Effector CD4-positive, alpha-beta T cell (primary cell): ENCODE results near the gene GBE1.
"Not testable (repeated sequence)": the region's sequence is repeated elsewhere in the genome, so short reads cannot be mapped to it uniquely, and the experiment has no call there.

ENCODE experiments used
- DNase-seq: peaks from one replicate; pipeline ENCODE4 v3.0.0-alpha.2; 2020
- total RNA-seq: gene quantifications from one replicate; lab custom pipeline; 2026; lab: John Stamatoyannopoulos, UW

The GBE1 gene
- 12.6 reads per million, percentile 37 among the genes with 10 or more reads in this experiment for total RNA-seq

DNA sequence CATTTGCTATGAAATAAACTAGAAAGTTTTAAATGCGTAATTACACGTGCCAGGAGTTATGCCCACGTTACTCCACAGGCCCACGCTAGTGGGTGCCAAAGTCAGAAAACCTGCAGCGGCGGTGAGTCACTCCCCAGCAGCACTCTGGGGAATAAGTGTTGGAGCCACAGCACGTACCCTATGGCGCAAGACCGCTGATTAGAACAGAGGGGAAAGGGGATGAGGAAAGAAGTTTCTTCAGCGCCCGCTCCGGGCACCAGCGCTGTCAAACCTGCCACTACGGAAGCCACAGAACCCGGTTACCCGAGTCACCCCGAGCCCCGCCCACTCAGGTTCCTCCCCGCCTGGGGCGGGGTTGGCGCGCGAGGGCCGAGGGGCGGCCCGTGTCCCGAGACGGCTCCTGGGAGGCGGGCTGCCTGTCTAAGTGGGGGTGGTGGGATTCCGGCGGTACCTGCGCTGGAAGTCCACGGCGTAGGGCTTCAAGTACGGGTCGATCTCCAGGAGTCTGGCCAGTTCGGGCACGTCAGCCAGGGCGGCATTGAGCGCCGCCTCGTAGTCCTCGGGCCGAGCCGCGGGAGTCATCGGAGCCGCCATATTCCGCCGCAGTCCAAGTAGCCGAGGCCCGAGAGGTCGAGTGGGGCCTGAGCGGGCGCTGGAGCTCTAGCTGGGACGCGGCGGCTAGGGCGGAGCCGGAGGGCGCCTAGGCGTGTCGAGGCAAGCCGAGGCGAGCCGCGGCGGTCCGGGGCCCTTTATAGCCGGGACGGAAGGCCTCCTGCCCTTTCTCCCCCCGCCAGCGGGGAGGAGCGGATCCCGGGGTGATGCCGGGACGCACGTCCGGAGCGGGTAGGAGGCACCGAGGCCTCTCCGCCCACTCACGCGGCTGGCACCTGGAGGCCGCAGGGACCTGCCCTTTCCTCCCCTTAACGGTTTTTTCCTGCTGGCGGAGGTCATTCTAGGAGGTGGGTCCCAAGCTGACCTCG is at the start of gene GBE1:
GBE1 (minus strand) TSS at position 722 of the 980 bp plus-strand sequence; CDS start at position 594, 128 bp downstream.
- DNase-seq: peak; percentile 79

DNA sequence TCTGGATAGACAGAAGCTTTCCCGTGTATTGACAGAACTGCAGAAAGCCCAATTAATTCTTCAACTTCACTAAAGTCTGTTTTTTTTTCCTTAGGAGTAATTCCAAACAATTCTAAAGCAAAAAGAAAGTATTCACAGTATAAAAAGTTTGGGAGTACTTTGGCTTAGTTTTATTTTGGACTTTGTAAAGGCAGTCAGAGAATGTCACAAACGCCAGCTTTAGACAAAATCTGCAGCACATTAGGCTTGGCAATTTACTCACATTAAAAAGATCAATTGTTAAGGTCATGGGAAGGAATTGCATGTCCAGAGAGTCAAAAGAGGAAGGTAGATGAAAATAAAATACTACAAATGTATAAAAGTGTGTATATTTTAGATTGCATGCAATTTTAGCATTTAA is 47.5 kb upstream of the GBE1 start:
- no peak for DNase-seq

DNA sequence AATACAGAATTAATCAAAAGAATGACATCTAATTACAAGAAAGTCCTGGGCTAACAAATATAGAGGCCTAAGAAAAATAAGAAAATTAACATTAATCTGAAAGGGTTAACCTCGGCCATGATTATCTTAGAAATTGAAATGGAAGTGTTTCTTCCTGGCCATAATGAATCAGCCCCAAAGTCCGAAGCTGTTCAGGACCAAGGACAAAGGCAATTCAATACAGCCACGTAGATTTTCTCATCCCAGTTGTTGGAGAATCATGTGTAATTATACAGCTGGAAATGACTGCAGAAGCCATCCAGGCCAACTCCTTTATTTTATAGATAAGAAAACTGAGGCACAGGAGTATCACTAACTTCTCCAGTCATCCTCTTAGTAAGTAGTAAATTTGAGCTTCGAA is 38.0 kb upstream of the GBE1 start:
- no peak for DNase-seq

DNA sequence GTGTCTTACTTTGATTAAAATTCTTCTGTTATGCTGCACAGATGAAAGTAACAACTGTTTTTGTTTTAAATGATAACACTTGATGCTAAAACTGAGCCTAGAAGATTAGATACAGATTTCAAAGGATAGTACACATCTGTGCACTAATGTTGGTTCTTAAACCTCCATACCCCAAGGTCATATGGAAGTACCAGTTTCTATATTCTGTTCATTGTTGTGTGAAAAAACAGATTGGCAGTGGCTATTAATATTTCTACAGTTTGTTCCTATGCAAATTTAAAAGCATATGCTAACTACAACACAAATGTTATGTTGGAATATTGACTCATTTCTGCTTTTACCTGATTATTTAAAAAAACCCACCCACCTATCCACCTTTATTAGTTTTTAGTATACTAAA is 32.0 kb upstream of the GBE1 start:
- no peak for DNase-seq

DNA sequence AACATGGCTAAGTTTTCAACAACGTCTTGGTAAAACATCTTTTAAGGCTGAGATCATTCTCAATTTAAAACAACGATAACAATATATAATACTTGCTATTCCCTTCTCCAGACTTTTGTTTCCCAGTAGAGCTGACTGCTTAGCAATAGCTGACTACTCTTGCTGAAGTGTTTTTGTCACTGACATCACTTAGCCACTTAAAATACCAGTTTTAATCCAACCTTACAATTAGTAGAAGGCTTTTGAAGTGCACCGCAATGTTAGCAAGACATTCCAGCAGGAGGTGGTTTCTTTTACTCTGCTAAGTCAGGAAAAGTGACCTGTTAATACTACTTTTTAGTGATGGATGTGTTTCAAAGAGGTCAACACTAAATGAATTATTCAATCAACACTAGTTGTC is 28.7 kb upstream of the GBE1 start:
- no peak for DNase-seq

DNA sequence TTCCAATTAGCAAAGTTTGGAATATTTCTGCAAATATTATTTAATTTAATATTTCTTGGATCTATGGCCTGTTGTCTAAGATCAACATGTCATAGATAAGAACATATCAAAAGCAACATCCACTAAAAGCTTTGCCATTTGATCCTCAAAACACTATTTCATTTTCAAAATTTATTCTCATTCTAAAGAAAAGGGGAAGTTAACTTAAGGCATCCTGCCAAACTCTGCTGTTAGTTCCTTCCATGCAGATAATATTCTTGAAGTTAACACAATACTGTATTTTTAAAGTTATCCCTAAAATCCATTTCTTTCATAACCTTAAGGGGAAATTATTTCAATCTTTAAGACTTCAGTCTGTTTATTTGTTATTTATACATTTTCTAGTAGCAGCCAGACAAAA is 28.2 kb upstream of the GBE1 start:
- no peak for DNase-seq

DNA sequence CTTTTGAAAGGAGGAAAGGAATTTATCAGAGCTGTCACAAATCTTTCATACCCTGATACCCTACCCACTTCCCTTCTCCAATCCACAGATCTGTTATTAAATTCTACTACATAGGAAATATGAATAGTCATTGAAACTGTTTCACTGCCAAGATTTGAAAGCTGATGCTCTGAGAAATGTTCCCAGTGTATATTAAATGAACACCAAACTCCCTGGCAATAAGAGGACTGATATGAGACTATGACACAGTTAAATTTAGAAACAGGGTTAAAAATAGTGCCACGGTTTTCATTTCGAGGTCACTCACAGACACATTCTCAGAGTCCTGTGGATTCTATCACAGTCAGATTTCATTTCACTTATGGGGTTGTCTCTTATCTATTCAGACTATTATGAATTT is 27.2 kb upstream of the GBE1 start:
- DNase-seq: no peak

DNA sequence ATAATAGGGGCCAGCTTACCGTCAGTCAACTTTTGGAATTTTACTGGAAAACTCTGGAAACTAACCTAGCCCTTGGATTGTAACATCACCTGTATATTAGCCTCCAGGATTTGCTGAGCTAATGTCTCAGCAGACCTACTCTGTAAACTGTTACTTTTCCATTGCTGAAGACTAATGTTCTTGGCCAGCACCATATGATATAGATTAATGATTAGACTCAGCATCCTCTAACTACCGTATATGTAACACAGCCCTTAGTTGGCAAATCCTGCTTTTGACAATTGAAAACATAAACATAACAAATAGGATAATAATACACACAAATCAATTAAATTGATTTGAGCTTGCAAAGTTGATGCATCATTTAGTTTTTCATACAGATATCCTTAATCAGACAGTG is 26.6 kb upstream of the GBE1 start:
- DNase-seq: no peak

DNA sequence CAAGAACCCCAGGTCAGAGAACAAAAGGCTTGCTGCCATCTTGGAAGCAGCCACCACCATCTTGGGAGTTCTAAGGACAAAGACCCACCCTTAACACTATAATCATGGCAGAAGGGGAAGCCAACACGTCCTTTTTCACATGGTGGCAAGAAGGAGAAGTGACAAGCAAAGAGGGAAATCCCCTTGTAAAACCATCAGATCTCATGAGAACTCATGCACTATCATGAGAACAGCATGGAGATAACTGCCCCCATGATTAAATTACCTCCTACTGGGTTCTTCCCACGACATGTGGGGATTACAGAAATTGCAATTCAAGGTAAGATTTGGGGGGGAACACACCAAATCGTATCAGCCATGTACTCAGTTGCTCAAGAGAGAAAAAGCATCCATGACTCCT is 21.1 kb upstream of the GBE1 start:
- DNase-seq: no peak

DNA sequence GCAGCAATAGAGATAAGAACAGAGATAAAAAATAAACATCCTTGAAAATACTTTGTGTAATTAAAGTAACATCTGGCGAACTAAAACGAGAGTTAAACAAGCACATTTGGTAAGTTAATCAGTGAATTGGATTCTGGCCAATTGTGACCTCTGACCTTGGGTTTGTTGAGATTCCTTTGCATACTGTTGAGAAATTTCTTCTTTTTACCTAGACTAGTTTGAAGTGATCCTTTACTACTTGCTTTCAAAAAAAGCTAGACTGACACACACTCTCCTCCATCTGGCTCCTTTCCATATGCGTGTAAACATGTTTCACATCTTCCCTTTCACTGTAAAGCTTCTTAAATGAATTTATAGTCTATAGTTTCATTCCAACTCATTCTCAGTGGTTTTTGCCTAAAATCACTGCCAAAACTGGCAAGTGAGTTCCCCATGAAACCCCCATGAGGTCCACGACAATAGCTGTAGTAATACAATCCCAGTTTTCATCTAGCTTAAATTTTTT is 17.3 kb upstream of the GBE1 start:
- no peak for DNase-seq

DNA sequence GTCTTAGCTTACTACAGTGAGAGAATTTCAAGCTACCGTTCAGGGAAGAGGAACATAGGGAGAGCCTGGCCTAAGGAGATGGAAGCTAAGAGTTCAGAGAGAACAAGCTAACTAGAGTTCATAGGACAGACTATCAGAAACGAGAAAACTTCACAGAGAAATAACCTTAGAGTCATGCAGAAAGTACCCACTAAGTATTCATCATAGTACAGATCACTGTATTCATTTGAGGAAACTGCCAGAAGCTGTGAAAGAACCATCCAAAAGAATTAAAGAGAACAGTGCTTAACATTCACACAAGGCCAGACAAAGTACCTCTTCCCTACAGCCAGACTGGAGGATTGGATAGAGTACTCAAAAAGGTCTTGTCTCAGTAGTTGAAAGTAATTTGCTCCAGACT is 15.2 kb upstream of the GBE1 start:
- DNase-seq: no peak

DNA sequence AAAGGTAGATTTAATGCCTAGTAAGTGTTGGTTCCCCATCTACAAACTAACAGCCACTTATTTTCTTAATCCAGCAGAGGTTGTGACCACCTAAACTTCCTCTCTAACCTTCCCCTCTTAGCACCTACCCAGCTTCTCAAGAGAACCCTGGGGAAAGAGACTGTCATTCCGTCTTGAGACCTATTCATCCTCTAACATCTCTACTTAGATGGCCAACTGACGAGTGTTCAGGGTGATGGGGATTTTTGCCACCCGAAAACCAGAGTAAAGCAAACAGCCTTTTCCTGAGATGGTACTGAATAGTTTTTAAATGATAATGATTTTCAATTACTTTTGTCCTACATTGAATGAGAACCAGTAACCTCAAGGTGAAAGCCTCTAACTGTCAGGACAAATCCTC is 9.3 kb upstream of the GBE1 start:
- no peak for DNase-seq

DNA sequence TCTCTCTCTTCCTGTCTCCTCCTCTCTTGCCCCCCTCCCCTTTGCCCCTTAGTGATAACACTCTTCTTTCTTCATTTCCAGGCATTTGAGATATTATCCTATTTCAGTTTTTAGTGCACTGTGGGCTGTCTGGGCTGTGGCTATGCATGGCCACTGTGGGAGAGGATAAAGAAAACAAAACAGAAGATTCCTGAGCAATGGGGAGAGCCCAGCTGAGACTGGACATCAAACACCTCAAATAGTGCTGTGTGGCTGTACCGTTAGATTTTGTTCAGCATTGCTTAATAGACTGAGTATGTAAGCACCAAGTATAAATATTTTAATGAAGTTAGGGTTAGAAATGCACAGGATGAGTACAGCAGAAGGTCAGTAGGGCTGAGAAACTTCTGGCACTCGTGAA is 7.9 kb upstream of the GBE1 start:
- no peak for DNase-seq

DNA sequence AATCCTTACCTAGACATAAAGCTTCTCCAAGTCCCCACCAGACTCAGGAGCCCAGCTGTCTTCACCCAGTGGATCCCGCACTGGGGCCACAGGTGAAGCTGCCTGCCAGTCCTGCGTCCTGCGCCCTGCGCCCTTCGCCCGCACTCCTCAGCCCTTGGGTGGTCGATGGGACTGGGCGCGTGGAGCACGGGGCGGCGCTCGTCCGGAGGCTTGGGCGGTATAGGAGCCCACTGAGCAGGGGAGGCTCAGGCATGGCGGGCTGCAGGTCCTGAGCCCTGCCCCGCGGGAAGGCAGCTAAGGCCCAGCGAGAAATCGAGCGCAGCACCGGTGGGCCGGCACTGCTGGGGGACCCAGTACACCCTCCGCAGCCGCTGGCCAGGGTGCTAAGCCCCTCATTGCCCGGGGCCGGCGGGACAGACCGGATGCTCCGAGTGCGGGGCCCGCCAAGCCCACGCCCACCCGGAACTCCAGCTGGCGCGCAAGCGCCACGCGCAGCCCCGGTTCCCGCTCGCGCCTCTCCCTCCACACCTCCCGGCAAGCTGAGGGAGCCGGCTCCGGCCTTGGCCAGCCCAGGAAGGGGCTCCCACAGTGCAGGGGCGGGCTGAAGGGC is 5.9 kb upstream of the GBE1 start:
- DNase-seq: not testable (repeated sequence)

DNA sequence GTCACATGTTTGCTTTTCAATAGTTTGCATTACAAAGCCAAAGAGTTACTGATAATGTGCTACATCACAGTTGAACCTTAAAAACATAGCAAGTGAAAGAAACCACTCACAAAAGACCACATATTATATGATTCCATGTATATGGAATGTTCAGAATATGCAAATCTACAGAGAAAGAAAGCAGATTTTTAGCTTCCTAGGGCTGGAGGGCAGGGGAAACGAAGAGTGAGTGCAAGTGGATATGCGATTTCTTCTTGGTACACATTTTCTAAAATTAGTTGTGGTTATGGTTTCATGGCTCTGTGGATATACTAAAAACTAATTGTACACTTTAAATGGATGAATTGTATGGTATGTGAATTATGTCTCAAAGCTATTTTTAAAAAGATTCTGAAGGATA is 4.0 kb upstream of the GBE1 start:
- DNase-seq: no peak

DNA sequence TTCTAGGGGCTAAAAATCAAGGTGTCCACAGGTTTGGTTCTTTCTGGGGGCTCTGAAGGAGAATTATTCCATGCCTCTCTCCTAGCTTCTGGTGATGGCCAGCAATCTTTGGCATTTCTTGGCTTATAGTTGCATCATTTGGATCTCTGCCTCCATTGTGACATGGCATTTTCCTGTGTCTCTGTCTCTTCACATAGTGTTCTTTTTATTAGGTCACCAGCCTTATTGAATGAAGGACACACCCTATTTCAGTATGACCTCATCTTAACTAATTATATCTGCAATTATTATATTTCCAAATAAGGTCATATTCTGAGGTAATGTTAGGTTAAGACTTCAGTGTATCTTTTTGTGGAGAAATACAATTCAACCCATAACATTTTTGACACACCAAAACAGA is 3.2 kb upstream of the GBE1 start:
- DNase-seq: no peak

DNA sequence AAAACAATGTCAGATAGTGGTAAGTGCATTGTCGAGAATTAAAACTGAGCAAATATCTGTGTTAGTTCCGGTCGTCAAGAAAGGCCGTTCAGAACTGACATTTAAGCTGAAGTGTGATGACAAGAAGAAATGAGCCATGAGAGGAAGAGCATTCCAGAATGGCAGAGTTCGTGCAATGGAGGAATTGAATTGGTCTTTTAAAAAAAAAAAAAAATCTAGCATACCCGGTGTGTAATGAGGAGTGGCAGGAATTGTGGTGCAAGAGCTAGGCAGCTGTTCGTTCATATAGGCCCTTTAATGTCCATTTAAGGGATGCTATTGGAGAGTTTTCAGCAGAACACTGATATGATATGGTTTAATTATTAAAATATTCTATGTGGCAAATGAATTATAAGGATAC is 2.6 kb upstream of the GBE1 start:
- DNase-seq: no peak

DNA sequence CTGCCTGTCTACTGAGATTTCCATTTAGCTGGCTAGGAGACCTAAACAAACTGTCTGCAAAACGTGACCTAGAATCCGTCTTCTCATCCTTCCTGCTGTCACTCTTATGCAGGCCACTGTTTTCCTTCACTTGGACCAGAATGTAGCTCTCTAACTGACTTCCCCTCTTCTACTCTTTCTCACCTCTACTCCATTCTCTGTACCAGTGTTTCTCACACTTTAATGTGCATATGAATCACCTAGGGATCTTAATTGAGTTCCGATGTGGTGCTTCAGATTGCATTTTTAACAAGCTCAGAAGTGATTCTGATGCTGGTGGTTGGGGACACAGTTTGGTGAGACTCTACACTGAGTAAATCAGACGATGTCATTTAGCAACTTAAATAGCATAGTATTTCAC is 1.6 kb upstream of the GBE1 start:
- no peak for DNase-seq

DNA sequence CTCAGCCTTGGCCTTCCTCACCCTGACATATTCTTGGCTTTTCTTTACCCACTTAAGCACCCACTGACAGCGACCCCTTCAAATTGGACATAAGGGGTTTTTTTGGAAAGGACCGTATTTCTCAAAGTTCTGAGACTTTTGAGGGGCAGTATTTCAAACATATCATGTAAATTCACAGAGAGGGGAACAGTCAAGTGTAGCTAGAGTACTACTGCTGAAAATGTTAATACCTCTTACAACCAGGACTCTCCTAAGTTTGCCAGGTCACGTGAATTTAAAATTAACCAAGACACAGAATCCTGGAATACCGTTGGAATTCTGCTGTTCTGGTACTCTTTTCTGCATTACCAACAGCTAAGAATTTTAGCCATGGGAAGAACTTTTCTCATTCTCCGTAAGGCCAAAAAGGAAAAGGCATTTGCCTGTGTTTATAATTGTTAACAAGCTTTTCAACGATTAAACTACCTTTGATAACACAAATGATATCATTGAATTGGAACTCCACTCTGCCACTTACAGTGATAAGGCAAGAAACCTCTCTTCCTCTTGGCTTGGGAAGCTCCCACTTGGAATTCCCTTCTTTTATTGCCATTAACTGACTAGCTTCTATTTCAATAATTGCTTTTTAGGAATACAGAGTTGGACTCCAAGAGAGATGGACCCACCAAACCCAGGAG is 597 bp upstream of the GBE1 start:
- DNase-seq: no peak

DNA sequence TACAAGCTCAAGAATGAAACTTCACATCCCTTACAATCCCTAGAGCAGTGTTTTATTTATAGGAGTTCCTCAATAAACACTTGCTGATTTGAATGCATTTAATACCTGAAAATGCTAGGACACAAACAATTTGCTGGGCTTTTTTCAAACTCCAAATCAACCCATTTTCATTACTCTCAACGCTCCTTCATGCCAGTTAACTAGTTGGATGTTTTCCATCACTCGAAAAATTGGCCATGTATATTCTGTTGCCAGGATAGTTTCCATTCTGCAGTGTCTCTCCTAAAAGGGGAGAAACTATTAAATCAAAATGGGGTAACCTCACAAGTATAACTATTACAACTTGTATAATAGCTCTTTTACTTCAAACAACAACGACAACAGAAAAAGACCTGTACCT is 1.2 kb downstream of the GBE1 start:
- DNase-seq: no peak

DNA sequence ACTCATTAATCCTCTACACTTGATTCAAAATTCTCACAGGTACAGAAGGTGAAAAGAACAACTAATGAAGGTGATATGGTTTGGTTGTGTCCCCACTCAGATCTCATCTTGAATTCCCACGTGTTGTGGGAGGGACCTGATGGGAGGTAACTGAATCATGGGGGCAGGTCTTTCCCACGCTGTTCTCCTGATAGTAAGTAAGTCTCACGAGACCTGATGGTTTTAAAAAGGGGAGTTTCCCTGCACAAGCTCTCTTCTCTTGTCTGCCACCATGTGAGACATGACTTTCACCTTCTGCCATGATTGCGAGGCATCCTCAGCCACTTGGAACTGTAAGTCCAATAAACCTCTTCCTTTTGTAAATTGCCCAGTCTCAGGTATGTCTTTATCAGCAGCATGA is 2.7 kb downstream of the GBE1 start:
- DNase-seq: not testable (repeated sequence)

DNA sequence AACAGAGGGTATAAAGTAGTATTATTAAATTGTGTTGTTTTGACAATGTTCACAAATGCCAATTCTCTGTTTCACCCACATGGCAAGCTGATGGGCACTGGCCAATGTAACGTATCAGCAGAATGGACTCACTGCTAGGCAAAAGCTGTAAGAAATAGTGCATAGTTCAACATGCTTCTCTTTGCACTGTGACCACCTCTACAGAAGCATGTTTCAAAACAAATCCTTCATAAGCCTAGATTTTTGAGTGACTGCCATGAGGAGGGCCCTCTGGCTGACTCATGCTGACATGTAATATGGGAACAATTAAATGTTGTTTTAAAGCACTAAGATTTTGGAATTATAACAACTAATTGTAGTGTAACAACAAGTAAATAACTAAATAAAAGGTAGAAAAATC is 3.2 kb downstream of the GBE1 start:
- DNase-seq: no peak

DNA sequence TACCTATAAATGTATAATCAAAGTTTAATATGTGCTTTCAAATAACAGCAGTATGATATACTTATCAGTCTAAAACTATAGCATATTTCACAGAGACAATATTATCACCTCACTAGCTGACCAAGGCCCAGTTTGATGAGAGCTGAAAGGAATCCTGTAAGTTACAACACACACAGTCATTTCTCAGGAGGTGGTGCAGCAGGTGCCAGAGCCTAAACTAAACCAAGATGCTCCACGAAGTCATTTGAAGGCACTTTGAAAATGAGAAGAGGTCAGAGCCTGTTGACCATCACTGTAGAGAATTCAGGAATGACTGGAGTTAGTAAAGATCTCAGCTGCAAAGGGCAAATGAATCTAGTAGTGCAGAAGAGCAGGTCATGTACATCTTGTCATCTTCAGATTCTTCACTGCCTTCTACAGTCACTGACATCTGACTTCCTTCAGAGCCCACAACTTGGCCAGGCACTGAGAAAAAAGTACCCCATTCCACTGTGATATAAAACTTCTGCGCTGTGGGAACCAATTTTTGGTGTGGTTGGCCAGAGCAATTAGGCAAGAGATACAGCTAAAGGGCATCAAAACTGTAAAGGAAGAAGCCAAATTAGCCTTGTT is 7.9 kb downstream of the GBE1 start:
- DNase-seq: no peak
